Neuron (in vitro differentiated cells): ENCODE measurements around the gene TMEM41A.

Experiments used
- H2AFZ ChIP-seq: one replicate; pipeline ENCODE4 v1.6.1; 2013; ENCODE audit warnings: low read depth, mild to moderate bottlenecking, inconsistent platforms, low read length, moderate library complexity
- H3K27me3 ChIP-seq: one replicate; pipeline ENCODE4 v1.6.1; 2013; ENCODE audit warnings: low read length; ENCODE audit not compliant: insufficient read depth
- H3K36me3 ChIP-seq: one replicate; pipeline ENCODE4 v1.6.1; 2013; ENCODE audit warnings: low read length; ENCODE audit not compliant: insufficient read depth
- H3K4me1 ChIP-seq: one replicate; pipeline ENCODE4 v1.6.1; 2013; ENCODE audit warnings: low read length; ENCODE audit not compliant: insufficient read depth
- H3K4me3 ChIP-seq: 2 replicates; pipeline ENCODE4 v1.5.1; 2013; ENCODE audit warnings: mild to moderate bottlenecking, low read length, moderate library complexity
- H3K9me3 ChIP-seq: one replicate; pipeline ENCODE4 v1.6.1; 2013; ENCODE audit warnings: low read length

TMEM41A gene

GRCh38 chr3:185498503-185499396 is at the start of gene TMEM41A:
TMEM41A (minus strand) TSS chr3:185499035; CDS start chr3:185498961, 74 bp downstream.
- H3K4me3 ChIP-seq = peak within 1 kb of the TSS; percentile 69
- H2AFZ ChIP-seq = peak within 1 kb of the TSS; percentile 96
- H3K36me3 ChIP-seq = peaks cover 30% of the 10 kb centered on the region
- peaks cover 8% of the 10 kb centered on the region for H3K4me1 ChIP-seq
- H3K9me3 ChIP-seq = no peaks in the 10 kb centered on the region
- no peaks in the 10 kb centered on the region for H3K27me3 ChIP-seq

GRCh38 chr3:185540695-185541094 is 41.9 kb upstream of the TMEM41A start:
- no peak overlapping the region for H2AFZ ChIP-seq
- no peak overlapping the region for H3K4me3 ChIP-seq
- H3K4me1 ChIP-seq = peaks cover 2% of the 10 kb centered on the region
- H3K27me3 ChIP-seq = no peaks in the 10 kb centered on the region
- no peaks in the 10 kb centered on the region for H3K36me3 ChIP-seq
- H3K9me3 ChIP-seq = no peaks in the 10 kb centered on the region

- no peaks in the 10 kb centered on the region for H3K27me3 ChIP-seq
- peaks cover 2% of the 10 kb centered on the region for H3K4me1 ChIP-seq
- H2AFZ ChIP-seq = no peak overlapping the region
- H3K9me3 ChIP-seq = no peaks in the 10 kb centered on the region
- H3K4me3 ChIP-seq = no peak overlapping the region
- H3K36me3 ChIP-seq = no peaks in the 10 kb centered on the region
These were observed 41.1 kb upstream of the TMEM41A start for GRCh38 chr3:185539934-185540333.

GRCh38 chr3:185537369-185537970 is 38.6 kb upstream of the TMEM41A start:
- Histone ChIP-seq H3K36me3 (no peaks in the 10 kb centered on the region), H3K9me3 (no peaks in the 10 kb centered on the region), H3K27me3 (no peaks in the 10 kb centered on the region), H2AFZ (no peak overlapping the region), H3K4me1 (peaks cover 6% of the 10 kb centered on the region), H3K4me3 (no peak overlapping the region)

GRCh38 chr3:185534511-185534910 is 35.7 kb upstream of the TMEM41A start:
- Histone ChIP-seq H3K36me3 (no peaks in the 10 kb centered on the region), H2AFZ (no peak overlapping the region), H3K9me3 (no peaks in the 10 kb centered on the region), H3K4me1 (peaks cover 6% of the 10 kb centered on the region), H3K27me3 (no peaks in the 10 kb centered on the region), H3K4me3 (no peak overlapping the region)

- no peak overlapping the region for H3K4me3 ChIP-seq
These were observed 34.1 kb upstream of the TMEM41A start for GRCh38 chr3:185532901-185533300.

GRCh38 chr3:185530856-185531255 is 32.0 kb upstream of the TMEM41A start:
- peaks cover 3% of the 10 kb centered on the region for H3K4me1 ChIP-seq
- H2AFZ ChIP-seq = no peak overlapping the region
- H3K4me3 ChIP-seq = no peak overlapping the region
- no peaks in the 10 kb centered on the region for H3K9me3 ChIP-seq
- H3K27me3 ChIP-seq = no peaks in the 10 kb centered on the region
- no peaks in the 10 kb centered on the region for H3K36me3 ChIP-seq

More at GRCh38 chr3:185532901-185533300, 34.1 kb upstream of the TMEM41A start:
- peaks cover 6% of the 10 kb centered on the region for H3K4me1 ChIP-seq
- H3K27me3 ChIP-seq = no peaks in the 10 kb centered on the region
- no peak overlapping the region for H2AFZ ChIP-seq
- no peaks in the 10 kb centered on the region for H3K9me3 ChIP-seq
- no peaks in the 10 kb centered on the region for H3K36me3 ChIP-seq

- H2AFZ ChIP-seq = no peak overlapping the region
- H3K4me3 ChIP-seq = no peak overlapping the region
- H3K36me3 ChIP-seq = no peaks in the 10 kb centered on the region
- H3K27me3 ChIP-seq = no peaks in the 10 kb centered on the region
- H3K9me3 ChIP-seq = no peaks in the 10 kb centered on the region
- H3K4me1 ChIP-seq = peaks cover 3% of the 10 kb centered on the region
These were observed 29.7 kb upstream of the TMEM41A start for GRCh38 chr3:185528532-185528931.

- Histone ChIP-seq H3K27me3 (peaks cover under 1% of the 10 kb centered on the region), H3K4me1 (no peaks in the 10 kb centered on the region), H3K4me3 (no peak overlapping the region), H3K9me3 (no peaks in the 10 kb centered on the region), H3K36me3 (no peaks in the 10 kb centered on the region), H2AFZ (no peak overlapping the region)
These were observed 28.5 kb upstream of the TMEM41A start for GRCh38 chr3:185527364-185527763.

- H3K27me3 ChIP-seq = peaks cover 5% of the 10 kb centered on the region
- no peaks in the 10 kb centered on the region for H3K36me3 ChIP-seq
- no peak overlapping the region for H2AFZ ChIP-seq
- H3K9me3 ChIP-seq = no peaks in the 10 kb centered on the region
- no peak overlapping the region for H3K4me3 ChIP-seq
- H3K4me1 ChIP-seq = no peaks in the 10 kb centered on the region
These were observed 27.6 kb upstream of the TMEM41A start for GRCh38 chr3:185526349-185526951.

- peaks cover 5% of the 10 kb centered on the region for H3K27me3 ChIP-seq
- H2AFZ ChIP-seq = no peak overlapping the region
- no peak overlapping the region for H3K4me3 ChIP-seq
- H3K9me3 ChIP-seq = no peaks in the 10 kb centered on the region
- no peaks in the 10 kb centered on the region for H3K36me3 ChIP-seq
- H3K4me1 ChIP-seq = no peaks in the 10 kb centered on the region
These were observed 22.7 kb upstream of the TMEM41A start for GRCh38 chr3:185521349-185522138.

GRCh38 chr3:185519021-185519420 is 20.2 kb upstream of the TMEM41A start:
- H3K27me3 ChIP-seq = peaks cover 13% of the 10 kb centered on the region
- H2AFZ ChIP-seq = no peak overlapping the region
- no peak overlapping the region for H3K4me3 ChIP-seq
- H3K36me3 ChIP-seq = no peaks in the 10 kb centered on the region
- no peaks in the 10 kb centered on the region for H3K9me3 ChIP-seq
- no peaks in the 10 kb centered on the region for H3K4me1 ChIP-seq
